K562 (cell line): ENCODE measurements around the gene CACNA1I. TPM values are rescaled to one million over a fixed set of nuclear protein-coding genes. Genes with fewer than 3 reads are reported as not detected.

Experiments
- ATAC-seq: fragments of 200-7000 bp; cut with Tn5 transposase; 3 replicates; pipeline ENCODE4 v1.9.1; 2020; ENCODE audit warnings: moderate library complexity
- BruUV-seq: library from RNA; stranded (reverse); fragments of 400-500 nt; replicated peaks from 2 replicates; lab custom pipeline; 2021; lab: Mats Ljungman, UMichigan
- CTCF ChIA-PET: fragments of 300-600 bp; formaldehyde crosslinking; extraction: SDS; loops from one replicate; lab custom pipeline; 2021; ENCODE audit warnings: low intra/inter-chr PET ratio; lab: Yijun Ruan, JAX
- POLR2A ChIA-PET: fragments of 300-600, 350-650 bp; sonication (Branson Sonifier 250); formaldehyde crosslinking; extraction: SDS; loops from one replicate; lab custom pipeline; 2021; ENCODE audit warnings: antibody characterized with exemption, inconsistent platforms; lab: Yijun Ruan, JAX
- DNase-seq, 4 experiments: peaks; one replicate each; pipeline versions ENCODE4 v3.0.0 to v3.0.0-alpha.2; 2011 to 2018; ENCODE audit warnings: low spot score in 3 of 4, mixed read lengths in 3 of 4; ENCODE audit errors: extremely low read depth in 1 of 4
- FAIRE-seq: peaks from 2 replicates; lab custom pipeline; 2011; peaks lifted over from hg19 to GRCh38; lab: Jason Lieb, UNC
- H2AFZ ChIP-seq: 2 replicates; pipeline ENCODE4 v1.6.0; 2011; ENCODE audit warnings: low read depth, low read length, control low read depth, inconsistent platforms
- H3K27ac ChIP-seq: fragments of 200-600 bp; 3 replicates; pipeline ENCODE4 v1.8.0; 2011; ENCODE audit warnings: low read depth, mild to moderate bottlenecking, control low read depth, inconsistent platforms, low read length, moderate library complexity, mixed read lengths; ENCODE audit errors: extremely low read depth
- H3K27me3 ChIP-seq, 2 experiments: fragments of 300-600 bp in 1 of 2; 2 replicates in 1 of 2; 3 replicates in 1 of 2; pipeline versions ENCODE4 v1.6.0 to v1.8.0; 2011; ENCODE audit warnings: inconsistent platforms in 2 of 2, low read length in 2 of 2, mild to moderate bottlenecking in 1 of 2, mixed read lengths in 1 of 2, moderate library complexity in 1 of 2; ENCODE audit not compliant: control insufficient read depth in 2 of 2, insufficient read depth in 2 of 2
- H3K36me3 ChIP-seq: fragments of 300-600 bp; 3 replicates; pipeline ENCODE4 v1.8.0; 2011; ENCODE audit warnings: mild to moderate bottlenecking, low read length, inconsistent platforms; ENCODE audit not compliant: control insufficient read depth, insufficient read depth
- H3K4me1 ChIP-seq, 2 experiments: fragments of 200-600 bp in 1 of 2; replicated peaks in 1 of 2; 2 replicates in 1 of 2; 3 replicates in 1 of 2; pipeline versions ENCODE4 v1.5.1 to v1.8.0; 2011; ENCODE audit warnings: inconsistent platforms in 2 of 2, low read length in 2 of 2, mild to moderate bottlenecking in 1 of 2, mixed read lengths in 1 of 2, moderate library complexity in 1 of 2; ENCODE audit not compliant: control insufficient read depth in 2 of 2, insufficient read depth in 2 of 2
- H3K4me2 ChIP-seq: 2 replicates; pipeline ENCODE4 v1.6.1; 2011; ENCODE audit warnings: low read length, control low read depth, inconsistent platforms, mixed read lengths; ENCODE audit not compliant: insufficient read depth
- H3K4me3 ChIP-seq: fragments of 200-600 bp; sonication (generic), shearing (Covaris generic); 2 replicates; pipeline ENCODE4 v1.5.1; 2016; ENCODE audit warnings: control low read depth, inconsistent platforms
- H3K79me2 ChIP-seq: fragments of 200-600 bp; 3 replicates; pipeline ENCODE4 v1.8.0; 2011; ENCODE audit warnings: low read length, inconsistent platforms; ENCODE audit not compliant: control insufficient read depth, insufficient read depth
- H3K9ac ChIP-seq, 2 experiments: 2 replicates each; pipeline versions ENCODE4 v1.6.0 to v1.6.1; 2011; ENCODE audit warnings: low read depth in 2 of 2, low read length in 2 of 2, control low read depth in 1 of 2, inconsistent platforms in 1 of 2, mild to moderate bottlenecking in 1 of 2, mixed read lengths in 1 of 2; ENCODE audit not compliant: insufficient read depth in 1 of 2
- H3K9me1 ChIP-seq: one replicate; pipeline ENCODE4 v1.6.0; 2011; ENCODE audit warnings: inconsistent platforms, mild to moderate bottlenecking, low read length, moderate library complexity; ENCODE audit not compliant: control insufficient read depth, insufficient read depth
- H3K9me3 ChIP-seq: replicated peaks from 2 replicates; pipeline ENCODE4 v1.5.1; 2011; ENCODE audit warnings: low read depth, low read length, inconsistent platforms; ENCODE audit not compliant: control insufficient read depth, insufficient read depth
- H4K20me1 ChIP-seq: replicated peaks from 2 replicates; pipeline ENCODE4 v1.6.1; 2011; ENCODE audit warnings: low read length, inconsistent platforms, mixed read lengths; ENCODE audit not compliant: control insufficient read depth, insufficient read depth
- KAT7 ChIP-seq: sonication (generic); formaldehyde crosslinking; IDR thresholded peaks from 2 replicates; pipeline ENCODE4 v1.8.0; 2022; ENCODE audit warnings: missing genetic modification reagents, mild to moderate bottlenecking, borderline replicate concordance
- KDM2B ChIP-seq: fragments of 250-450 bp; sonication (Bioruptor Pico); IDR thresholded peaks from 2 replicates; pipeline ENCODE4 v1.8.0; 2021; ENCODE audit warnings: mild to moderate bottlenecking, moderate library complexity
- KLF16 ChIP-seq: IDR thresholded peaks from 2 replicates; pipeline ENCODE4 v1.6.1; 2016; ENCODE audit warnings: antibody characterized with exemption
- MXI1 ChIP-seq: IDR thresholded peaks from 2 replicates; pipeline ENCODE4 v1.6.1; 2011; ENCODE audit warnings: low read depth, mild to moderate bottlenecking, improper control_type of control experiment, low read length
- MYNN ChIP-seq, 2 experiments: sonication (generic); formaldehyde crosslinking in 1 of 2; IDR thresholded peaks; 2 replicates each; pipeline versions ENCODE4 v1.5.0 to v1.6.1; 2016 to 2020; ENCODE audit warnings: antibody characterized with exemption in 1 of 2, missing genetic modification reagents in 1 of 2
- POLR2G ChIP-seq: fragments of 200-400 bp; formaldehyde crosslinking; IDR thresholded peaks from 2 replicates; pipeline ENCODE4 v1.6.1; 2017; ENCODE audit warnings: low read depth, mild to moderate bottlenecking, antibody characterized with exemption, low read length, moderate library complexity
- POLR3A ChIP-seq: IDR thresholded peaks from 2 replicates; pipeline ENCODE4 v1.6.1; 2011; ENCODE audit warnings: borderline replicate concordance, mild to moderate bottlenecking, moderate library complexity; ENCODE audit not compliant: insufficient read length, insufficient read depth; ENCODE audit errors: extremely low read depth
- RCOR1 ChIP-seq, 2 experiments: IDR thresholded peaks; 2 replicates each; pipeline ENCODE4 v1.6.1; 2012; ENCODE audit warnings: low read depth in 2 of 2, low read length in 2 of 2, borderline replicate concordance in 1 of 2, improper control_type of control experiment in 1 of 2
- TCF3 ChIP-seq: sonication (generic); formaldehyde crosslinking; IDR thresholded peaks from 2 replicates; pipeline ENCODE4 v1.4.0; 2020; ENCODE audit warnings: mild to moderate bottlenecking, missing genetic modification reagents
- YY1 ChIP-seq, 3 experiments: IDR thresholded peaks; 2 replicates each; pipeline ENCODE4 v1.6.1; 2011; ENCODE audit warnings: low read length in 2 of 3, mild to moderate bottlenecking in 2 of 3, moderate library complexity in 2 of 3, borderline replicate concordance in 1 of 3, control low read depth in 1 of 3, low read depth in 1 of 3; ENCODE audit not compliant: insufficient read depth in 3 of 3, insufficient replicate concordance in 2 of 3, control insufficient read depth in 1 of 3, insufficient read length in 1 of 3; ENCODE audit errors: extremely low read depth in 1 of 3
- ZC3H11A ChIP-seq: IDR thresholded peaks from 2 replicates; pipeline ENCODE4 v1.6.1; 2012; ENCODE audit warnings: low read depth, low read length, improper control_type of control experiment
- ZNF140 ChIP-seq: fragments of 250-450 bp; sonication (Bioruptor Pico); IDR thresholded peaks from 2 replicates; pipeline ENCODE4 v1.8.0; 2021; ENCODE audit warnings: moderate library complexity, mild to moderate bottlenecking, inconsistent platforms
- WGBS: fragments of 100-300 bp; shearing (Covaris generic); methylation state at CpG from one replicate; pipeline ENCODE4 v1.1.6; 2016; ENCODE audit warnings: low coverage, mixed read lengths; ENCODE audit not compliant: insufficient coverage; ENCODE audit errors: missing lambda C conversion rate; 5-methylcytosine and 5-hydroxymethylcytosine counted together
- in situ Hi-C: fragments of 300-500 bp; cut with MboI; formaldehyde crosslinking; loops from 4 replicates; pipeline ENCODE4 v1.15.0; 2018; ENCODE audit warnings: inconsistent platforms, mixed read lengths
- intact Hi-C: fragments of 100-400 bp; cut with micrococcal nuclease; formaldehyde crosslinking; loops from 2 replicates; pipeline ENCODE4 v1.14.2; 2022
- polyA plus RNA-seq, 8 experiments: library from polyadenylated mRNA; depleted of rRNA in 4 of 8; stranded (reverse) in 5 of 8; unstranded in 3 of 8; fragments of >200 nt; fragmentation: Nextera tagmentation in 2 of 8; fragmentation: Illumina TruSeq in 1 of 8; extraction: Ambion mirVana in 2 of 8; extraction: Trizol in 1 of 8; gene quantifications; 2 replicates each; pipeline versions ENCODE4 v1.2.1 to v1.2.3, GENCODE V29; 2011 to 2014; ENCODE audit warnings: inconsistent platforms in 1 of 8, missing spikeins in 1 of 8
- total RNA-seq, 7 experiments: library from RNA; depleted of rRNA in 6 of 7; stranded (reverse); fragments of >200 nt in 6 of 7; fragmentation: Illumina TruSeq in 2 of 7; extraction: Trizol in 2 of 7; gene quantifications; 2 replicates each; pipeline versions ENCODE4 v1.2.1 to v1.2.3, GENCODE V29; 2011 to 2021; ENCODE audit warnings: low replicate concordance in 1 of 7
- TF ChIP-seq, protein P1 (sequence below): IDR thresholded peaks from 2 replicates; pipeline ENCODE4 v1.6.1; 2011; ENCODE audit not compliant: insufficient read length; ENCODE audit errors: extremely low read depth
- TF ChIP-seq, protein P2 (sequence below): fragments of 250-450 bp; sonication (Bioruptor Pico); IDR thresholded peaks from 2 replicates; pipeline ENCODE4 v1.4.0; 2020; ENCODE audit warnings: mild to moderate bottlenecking
- TF ChIP-seq, protein P3 (sequence below): sonication (generic); formaldehyde crosslinking; IDR thresholded peaks from 2 replicates; pipeline ENCODE4 v1.8.0; 2022; ENCODE audit warnings: mild to moderate bottlenecking, low read depth, missing genetic modification reagents

Gene CACNA1I
- total and polyA plus RNA-seq, 9 of the 15 experiments (the other 6 are each of a cell fraction or from before 2014, with no cell fraction given): 0.01 to 0.79 (median 0.32) TPM; not detected in 1

DNA sequence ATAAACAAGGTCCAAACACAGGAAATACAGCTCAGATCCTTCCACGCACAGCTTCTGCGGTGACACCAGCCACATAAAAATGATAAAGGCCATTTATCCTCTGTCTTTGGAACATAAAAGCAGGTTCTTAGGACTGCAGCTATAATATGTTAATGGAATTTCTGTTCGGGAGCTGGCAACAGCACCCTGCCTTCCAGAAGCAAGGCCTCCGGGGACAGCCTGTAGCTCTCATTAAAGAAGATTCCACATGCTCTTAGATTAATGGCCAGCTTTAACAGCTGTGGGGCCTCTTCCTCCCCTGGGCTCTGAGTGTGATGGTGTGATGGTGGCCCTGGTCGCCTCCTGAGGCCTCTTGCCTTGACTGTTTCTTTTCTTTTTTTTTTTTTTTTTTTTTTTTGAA lies 137.3 kb downstream of the CACNA1I start:
- intact Hi-C loops (no loop called here), in situ Hi-C loops (no loop called here)
- Histone ChIP-seq H3K27me3 (no peaks in the 10 kb centered on the region), H3K9me1 (no peaks in the 10 kb centered on the region), H3K4me3 (no peak overlapping the region), H3K9me3 (no peaks in the 10 kb centered on the region), H3K9ac (no peak overlapping the region), H3K27ac (no peak overlapping the region), H3K36me3 (no peaks in the 10 kb centered on the region), H3K4me2 (no peak overlapping the region), H2AFZ (no peak overlapping the region), H4K20me1 (no peaks in the 10 kb centered on the region), H3K4me1 (peaks cover 0 to 35% of the 10 kb centered on the region in 2 experiments; a peak in 2 of 5 replicates), H3K79me2 (no peaks in the 10 kb centered on the region)
- no peak for ATAC-seq
- POLR2A ChIA-PET: interaction anchor here (0.6 kb wide), 1 partner anchor 23 kb away, joined by 3 read pairs; no protein-coding TSS in a partner anchor
- FAIRE-seq: no peak
- no peak for DNase-seq
- TF ChIP-seq, protein P1, sequence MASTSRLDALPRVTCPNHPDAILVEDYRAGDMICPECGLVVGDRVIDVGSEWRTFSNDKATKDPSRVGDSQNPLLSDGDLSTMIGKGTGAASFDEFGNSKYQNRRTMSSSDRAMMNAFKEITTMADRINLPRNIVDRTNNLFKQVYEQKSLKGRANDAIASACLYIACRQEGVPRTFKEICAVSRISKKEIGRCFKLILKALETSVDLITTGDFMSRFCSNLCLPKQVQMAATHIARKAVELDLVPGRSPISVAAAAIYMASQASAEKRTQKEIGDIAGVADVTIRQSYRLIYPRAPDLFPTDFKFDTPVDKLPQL: no peak
- TF ChIP-seq TCF3 (CRISPR knock-in tag) (no peak), POLR3A (no peak), KDM2B (CRISPR knock-in tag) (no peak), MXI1 (no peak), ZC3H11A (no peak), ZNF140 (CRISPR knock-in tag) (no peak), KLF16 (no peak), YY1 (IDR thresholded peaks at IDR 0.05; ENCODE audit: borderline replicate concordance in 1 of 3, control insufficient read depth in 1 of 3, extremely low read depth in 1 of 3, insufficient read depth in 3 of 3, insufficient read length in 1 of 3, insufficient replicate concordance in 2 of 3, low read depth in 1 of 3, low read length in 2 of 3) (no peak), KAT7 (CRISPR knock-in tag) (no peak), POLR2G (no peak), RCOR1 (IDR thresholded peaks at IDR 0.05; ENCODE audit: borderline replicate concordance in 1 of 2, low read depth in 2 of 2, low read length in 2 of 2) (no peak), MYNN (IDR thresholded peaks at IDR 0.05) (no peak), MYNN (CRISPR knock-in tag; IDR thresholded peaks at IDR 0.05) (no peak)
- TF ChIP-seq, protein P2, sequence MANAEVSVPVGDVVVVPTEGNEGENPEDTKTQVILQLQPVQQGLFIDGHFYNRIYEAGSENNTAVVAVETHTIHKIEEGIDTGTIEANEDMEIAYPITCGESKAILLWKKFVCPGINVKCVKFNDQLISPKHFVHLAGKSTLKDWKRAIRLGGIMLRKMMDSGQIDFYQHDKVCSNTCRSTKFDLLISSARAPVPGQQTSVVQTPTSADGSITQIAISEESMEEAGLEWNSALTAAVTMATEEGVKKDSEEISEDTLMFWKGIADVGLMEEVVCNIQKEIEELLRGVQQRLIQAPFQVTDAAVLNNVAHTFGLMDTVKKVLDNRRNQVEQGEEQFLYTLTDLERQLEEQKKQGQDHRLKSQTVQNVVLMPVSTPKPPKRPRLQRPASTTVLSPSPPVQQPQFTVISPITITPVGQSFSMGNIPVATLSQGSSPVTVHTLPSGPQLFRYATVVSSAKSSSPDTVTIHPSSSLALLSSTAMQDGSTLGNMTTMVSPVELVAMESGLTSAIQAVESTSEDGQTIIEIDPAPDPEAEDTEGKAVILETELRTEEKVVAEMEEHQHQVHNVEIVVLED (CRISPR knock-in tag): no peak
- TF ChIP-seq, protein P3, sequence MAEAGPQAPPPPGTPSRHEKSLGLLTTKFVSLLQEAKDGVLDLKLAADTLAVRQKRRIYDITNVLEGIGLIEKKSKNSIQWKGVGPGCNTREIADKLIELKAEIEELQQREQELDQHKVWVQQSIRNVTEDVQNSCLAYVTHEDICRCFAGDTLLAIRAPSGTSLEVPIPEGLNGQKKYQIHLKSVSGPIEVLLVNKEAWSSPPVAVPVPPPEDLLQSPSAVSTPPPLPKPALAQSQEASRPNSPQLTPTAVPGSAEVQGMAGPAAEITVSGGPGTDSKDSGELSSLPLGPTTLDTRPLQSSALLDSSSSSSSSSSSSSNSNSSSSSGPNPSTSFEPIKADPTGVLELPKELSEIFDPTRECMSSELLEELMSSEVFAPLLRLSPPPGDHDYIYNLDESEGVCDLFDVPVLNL (CRISPR knock-in tag): no peak
- CTCF ChIA-PET: no interaction called here
- 65% methylated on average over 5 of the region's 5 CpGs for WGBS
- no TSS peak for BruUV-seq
